Trophoblast cell (in vitro differentiated cells and primary cell): ENCODE measurements around the gene RAVER2.

Experiments used
- DNase-seq, 2 donors: peaks; one replicate each; pipeline ENCODE4 v3.0.0-alpha.2; 2016
- H2AFZ ChIP-seq: 2 replicates; pipeline ENCODE4 v1.6.1; 2013; ENCODE audit warnings: low read length, moderate library complexity, mild to moderate bottlenecking; ENCODE audit not compliant: insufficient read depth, poor library complexity
- H2AK5ac ChIP-seq: 2 replicates; pipeline ENCODE4 v1.6.1; 2013; ENCODE audit warnings: mild to moderate bottlenecking, low read length
- H2BK120ac ChIP-seq: 2 replicates; pipeline ENCODE4 v1.6.1; 2013; ENCODE audit warnings: low read length, mild to moderate bottlenecking, moderate library complexity; ENCODE audit not compliant: insufficient read depth, poor library complexity
- H2BK12ac ChIP-seq: 2 replicates; pipeline ENCODE4 v1.6.1; 2013; ENCODE audit warnings: mild to moderate bottlenecking, low read length, moderate library complexity
- H2BK5ac ChIP-seq: 2 replicates; pipeline ENCODE4 v1.6.1; 2013; ENCODE audit warnings: low read length, low read depth, moderate library complexity, mild to moderate bottlenecking; ENCODE audit not compliant: poor library complexity
- H3K14ac ChIP-seq: 2 replicates; pipeline ENCODE4 v1.6.1; 2013; ENCODE audit warnings: mild to moderate bottlenecking, low read length
- H3K18ac ChIP-seq: 2 replicates; pipeline ENCODE4 v1.6.1; 2013; ENCODE audit warnings: mild to moderate bottlenecking, low read length
- H3K23ac ChIP-seq: 2 replicates; pipeline ENCODE4 v1.6.1; 2013; ENCODE audit warnings: low read length
- H3K27ac ChIP-seq: 2 replicates; pipeline ENCODE4 v1.5.1; 2013; ENCODE audit warnings: low read depth, mild to moderate bottlenecking, inconsistent platforms, low read length, moderate library complexity
- H3K27me3 ChIP-seq: 2 replicates; pipeline ENCODE4 v1.6.1; 2013; ENCODE audit warnings: inconsistent platforms, mild to moderate bottlenecking, low read length, moderate library complexity; ENCODE audit not compliant: insufficient read depth
- H3K36me3 ChIP-seq, 2 experiments: 1 replicate in 1 of 2; 2 replicates in 1 of 2; pipeline ENCODE4 v1.6.1; 2013; ENCODE audit warnings: low read length in 2 of 2, mild to moderate bottlenecking in 2 of 2, moderate library complexity in 1 of 2; ENCODE audit not compliant: insufficient read depth in 2 of 2, control insufficient read depth in 1 of 2
- H3K4ac ChIP-seq: 2 replicates; pipeline ENCODE4 v1.6.1; 2013; ENCODE audit warnings: low read depth, mild to moderate bottlenecking, low read length, moderate library complexity
- H3K4me1 ChIP-seq, 2 experiments: 1 replicate in 1 of 2; 2 replicates in 1 of 2; pipeline ENCODE4 v1.6.1; 2013; ENCODE audit warnings: low read length in 2 of 2, mild to moderate bottlenecking in 2 of 2, moderate library complexity in 1 of 2; ENCODE audit not compliant: insufficient read depth in 2 of 2, control insufficient read depth in 1 of 2
- H3K4me2 ChIP-seq: 2 replicates; pipeline ENCODE4 v1.6.1; 2013; ENCODE audit warnings: inconsistent platforms, mild to moderate bottlenecking, low read length, moderate library complexity
- H3K4me3 ChIP-seq: 2 replicates; pipeline ENCODE4 v1.5.1; 2013; ENCODE audit warnings: mild to moderate bottlenecking, low read depth, low read length, inconsistent platforms
- H3K79me1 ChIP-seq: one replicate; pipeline ENCODE4 v1.6.1; 2013; ENCODE audit warnings: low read length
- H3K79me2 ChIP-seq: 2 replicates; pipeline ENCODE4 v1.6.1; 2013; ENCODE audit warnings: low read length, mild to moderate bottlenecking; ENCODE audit not compliant: control insufficient read depth, insufficient read depth, poor library complexity
- H3K9ac ChIP-seq: 2 replicates; pipeline ENCODE4 v1.6.1; 2013; ENCODE audit warnings: mild to moderate bottlenecking, low read length
- H3K9me3 ChIP-seq: 2 replicates; pipeline ENCODE4 v1.6.1; 2013; ENCODE audit warnings: low read depth, mild to moderate bottlenecking, control low read depth, inconsistent platforms, low read length; ENCODE audit not compliant: insufficient read depth
- H4K12ac ChIP-seq: 2 replicates; pipeline ENCODE4 v1.6.1; 2013; ENCODE audit warnings: low read depth, mild to moderate bottlenecking, low read length, moderate library complexity
- H4K8ac ChIP-seq: 2 replicates; pipeline ENCODE4 v1.6.1; 2013; ENCODE audit warnings: low read depth, mild to moderate bottlenecking, low read length, moderate library complexity
- H4K91ac ChIP-seq: one replicate; pipeline ENCODE4 v1.6.1; 2013; ENCODE audit warnings: low read depth, mild to moderate bottlenecking, low read length, moderate library complexity
- WGBS: extraction: QIAGEN DNeasy Blood & Tissue Kit; methylation state at CpG from one replicate; pipeline ENCODE4 v1.1.7; 2013; ENCODE audit warnings: missing lambda C conversion rate; ENCODE audit not compliant: insufficient read length, insufficient coverage; ENCODE audit errors: extremely low coverage; 5-methylcytosine and 5-hydroxymethylcytosine counted together

RAVER2 gene

GRCh38 chr1:64754173-64754572, 9.3 kb downstream of the RAVER2 start:
- Histone ChIP-seq H3K4ac (no peak overlapping the region), H4K8ac (no peak overlapping the region), H3K4me3 (no peak overlapping the region), H3K9me3 (no peaks in the 10 kb centered on the region), H2BK120ac (no peak overlapping the region), H3K4me2 (no peak overlapping the region), H3K79me2 (no peaks in the 10 kb centered on the region), H2BK5ac (no peak overlapping the region), H3K14ac (no peak overlapping the region), H3K79me1 (no peaks in the 10 kb centered on the region), H4K91ac (no peak overlapping the region), H2AFZ (no peak overlapping the region), H3K36me3 (no peaks in the 10 kb centered on the region), H4K12ac (no peak overlapping the region), H3K18ac (no peak overlapping the region), H3K27me3 (no peaks in the 10 kb centered on the region), H3K27ac (no peak overlapping the region), H3K9ac (no peak overlapping the region), H2AK5ac (no peak overlapping the region), H3K4me1 (no peaks in the 10 kb centered on the region), H2BK12ac (no peak overlapping the region), H3K23ac (no peak overlapping the region)
- DNase-seq = no peak
- no CpG with 5 or more reads among the region's 3 CpGs for WGBS

GRCh38 chr1:64755361-64755760, 10.5 kb downstream of the RAVER2 start:
- Histone ChIP-seq H3K36me3 (no peaks in the 10 kb centered on the region), H3K79me2 (no peaks in the 10 kb centered on the region), H3K27me3 (no peaks in the 10 kb centered on the region), H3K4ac (no peak overlapping the region), H2BK120ac (no peak overlapping the region), H3K79me1 (no peaks in the 10 kb centered on the region), H2BK5ac (no peak overlapping the region), H3K9me3 (no peaks in the 10 kb centered on the region), H2AK5ac (no peak overlapping the region), H4K12ac (no peak overlapping the region), H3K18ac (no peak overlapping the region), H4K91ac (no peak overlapping the region), H3K4me3 (no peak overlapping the region), H3K4me1 (no peaks in the 10 kb centered on the region), H2AFZ (no peak overlapping the region), H4K8ac (no peak overlapping the region), H3K23ac (no peak overlapping the region), H2BK12ac (no peak overlapping the region), H3K27ac (no peak overlapping the region), H3K4me2 (no peak overlapping the region), H3K9ac (no peak overlapping the region), H3K14ac (no peak overlapping the region)
- DNase-seq = no peak
- no CpG with 5 or more reads among the region's 2 CpGs for WGBS

- no peaks in the 10 kb centered on the region for H3K79me2 ChIP-seq
- H3K18ac ChIP-seq = no peak overlapping the region
- WGBS = no CpG with 5 or more reads among the region's 1 CpG
Measured at GRCh38 chr1:64756770-64757169, 11.9 kb downstream of the RAVER2 start.

GRCh38 chr1:64757213-64757612, 12.3 kb downstream of the RAVER2 start:
- Histone ChIP-seq H3K9ac (no peak overlapping the region), H3K4ac (no peak overlapping the region), H2BK5ac (no peak overlapping the region), H3K27ac (no peak overlapping the region), H3K14ac (no peak overlapping the region), H3K27me3 (no peaks in the 10 kb centered on the region), H3K4me2 (no peak overlapping the region), H2AK5ac (no peak overlapping the region), H2AFZ (no peak overlapping the region), H4K91ac (no peak overlapping the region), H3K79me2 (no peaks in the 10 kb centered on the region), H3K4me3 (no peak overlapping the region), H2BK120ac (no peak overlapping the region), H3K4me1 (no peaks in the 10 kb centered on the region), H3K79me1 (no peaks in the 10 kb centered on the region), H4K12ac (no peak overlapping the region), H3K18ac (no peak overlapping the region), H4K8ac (no peak overlapping the region), H2BK12ac (no peak overlapping the region), H3K36me3 (no peaks in the 10 kb centered on the region), H3K23ac (no peak overlapping the region), H3K9me3 (no peaks in the 10 kb centered on the region)
- WGBS = no CpG with 5 or more reads among the region's 1 CpG
- no peak for DNase-seq

More at GRCh38 chr1:64756770-64757169, 11.9 kb downstream of the RAVER2 start:
- Histone ChIP-seq H2BK5ac (no peak overlapping the region), H2BK12ac (no peak overlapping the region), H3K4ac (no peak overlapping the region), H3K23ac (no peak overlapping the region), H3K4me2 (no peak overlapping the region), H3K9ac (no peak overlapping the region), H3K27me3 (no peaks in the 10 kb centered on the region), H4K8ac (no peak overlapping the region), H3K36me3 (no peaks in the 10 kb centered on the region), H3K79me1 (no peaks in the 10 kb centered on the region), H3K14ac (no peak overlapping the region), H3K27ac (no peak overlapping the region), H2AK5ac (no peak overlapping the region), H4K91ac (no peak overlapping the region), H2AFZ (no peak overlapping the region), H3K9me3 (no peaks in the 10 kb centered on the region), H3K4me1 (no peaks in the 10 kb centered on the region), H4K12ac (no peak overlapping the region), H2BK120ac (no peak overlapping the region), H3K4me3 (no peak overlapping the region)
- DNase-seq = no peak
